IPS DF 6.9 (cell line): ENCODE measurements around the gene CACNA2D4.

Source experiments
- DNase-seq: peaks from one replicate; pipeline ENCODE4 v3.0.0-alpha.2; 2013; ENCODE audit warnings: low read depth, low spot score
- H3K27ac ChIP-seq: one replicate; pipeline ENCODE4 v1.5.1; 2013; ENCODE audit warnings: low read length, control low read depth
- H3K27me3 ChIP-seq: 2 replicates; pipeline ENCODE4 v1.6.1; 2013; ENCODE audit warnings: mild to moderate bottlenecking, low read length; ENCODE audit not compliant: control insufficient read depth, insufficient read depth
- H3K36me3 ChIP-seq: 2 replicates; pipeline ENCODE4 v1.6.1; 2013; ENCODE audit warnings: low read length; ENCODE audit not compliant: control insufficient read depth, insufficient read depth
- H3K4me1 ChIP-seq: 2 replicates; pipeline ENCODE4 v1.6.1; 2013; ENCODE audit warnings: low read length; ENCODE audit not compliant: control insufficient read depth, insufficient read depth
- H3K4me3 ChIP-seq: 2 replicates; pipeline ENCODE4 v1.5.1; 2013; ENCODE audit warnings: mild to moderate bottlenecking, low read length
- H3K9me3 ChIP-seq: 2 replicates; pipeline ENCODE4 v1.6.1; 2013; ENCODE audit warnings: low read length, inconsistent platforms; ENCODE audit not compliant: control insufficient read depth, insufficient read depth
- WGBS: extraction: QIAGEN DNeasy Blood & Tissue Kit; methylation state at CpG from one replicate; pipeline ENCODE4 v1.1.7; 2013; ENCODE audit warnings: mixed read lengths, missing lambda C conversion rate; ENCODE audit not compliant: insufficient read length, insufficient coverage; 5-methylcytosine and 5-hydroxymethylcytosine counted together

CACNA2D4 gene

GRCh38 chr12:1750300-1750699, 168.2 kb downstream of the CACNA2D4 start:
- DNase-seq: no peak
- Histone ChIP-seq H3K27me3 (no peaks in the 10 kb centered on the region), H3K27ac (no peak overlapping the region), H3K36me3 (no peaks in the 10 kb centered on the region), H3K4me3 (no peak overlapping the region), H3K9me3 (no peaks in the 10 kb centered on the region), H3K4me1 (no peaks in the 10 kb centered on the region)
- WGBS: no CpG with 5 or more reads among the region's 3 CpGs

GRCh38 chr12:1749019-1749418, 169.4 kb downstream of the CACNA2D4 start:
- no peak for DNase-seq
- Histone ChIP-seq H3K27ac (no peak overlapping the region), H3K9me3 (no peaks in the 10 kb centered on the region), H3K4me3 (no peak overlapping the region), H3K4me1 (no peaks in the 10 kb centered on the region), H3K36me3 (no peaks in the 10 kb centered on the region), H3K27me3 (no peaks in the 10 kb centered on the region)
- no CpG with 5 or more reads among the region's 5 CpGs for WGBS

DNA sequence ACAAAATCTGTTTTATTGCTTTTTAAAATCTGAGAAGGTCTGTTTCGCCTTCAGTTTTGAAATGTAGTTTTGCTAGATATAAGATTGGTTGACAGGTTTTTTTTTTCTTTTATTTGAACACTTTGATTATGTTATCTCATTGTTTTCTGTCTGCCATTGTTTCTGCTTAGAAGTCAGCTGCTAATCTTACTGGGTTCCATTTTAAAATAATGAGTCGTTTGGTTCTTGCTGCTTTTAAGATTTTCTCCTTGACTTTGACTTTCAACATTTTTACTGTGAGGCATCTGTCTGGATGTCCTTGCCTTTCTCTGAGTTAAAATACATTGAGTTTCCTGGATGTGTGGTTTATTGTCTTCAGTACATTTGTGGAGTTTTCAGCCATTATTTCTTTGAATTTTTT, 170.8 kb downstream of the CACNA2D4 start:
- no peaks in the 10 kb centered on the region for H3K4me1 ChIP-seq
- no peaks in the 10 kb centered on the region for H3K9me3 ChIP-seq
- no peak for DNase-seq
- H3K27me3 ChIP-seq: no peaks in the 10 kb centered on the region
- no CpG with 5 or more reads among the region's 2 CpGs for WGBS
- H3K27ac ChIP-seq: no peak overlapping the region
- no peak overlapping the region for H3K4me3 ChIP-seq
- no peaks in the 10 kb centered on the region for H3K36me3 ChIP-seq

DNA sequence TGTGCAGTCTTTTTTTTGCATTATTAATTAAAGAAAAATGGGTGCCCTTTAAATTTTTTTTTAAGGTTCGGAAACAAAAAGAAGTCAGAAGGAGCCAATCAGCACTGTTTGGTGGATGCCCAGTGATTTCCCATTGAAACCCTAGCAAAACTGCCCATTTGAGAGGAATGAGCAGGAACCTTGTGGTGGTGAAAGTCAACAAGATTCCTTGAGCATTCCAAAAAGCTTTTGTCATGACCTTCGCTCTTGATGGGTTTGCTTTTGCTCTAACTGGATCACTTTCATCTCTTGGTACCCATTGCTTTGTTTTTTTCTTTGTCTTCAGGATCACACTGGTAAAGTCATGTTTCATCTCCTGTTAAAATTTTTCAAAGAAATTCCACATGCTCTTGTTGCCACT, 173.5 kb downstream of the CACNA2D4 start:
- Histone ChIP-seq H3K4me1 (no peaks in the 10 kb centered on the region), H3K27ac (no peak overlapping the region), H3K27me3 (no peaks in the 10 kb centered on the region), H3K36me3 (no peaks in the 10 kb centered on the region), H3K9me3 (no peaks in the 10 kb centered on the region), H3K4me3 (no peak overlapping the region)
- no CpG with 5 or more reads among the region's 2 CpGs for WGBS
- peak; percentile 18 for DNase-seq
